Lower leg skin (tissue), 4 donors: Measurements from ENCODE around the gene SYT9. TPM values are rescaled to one million over a fixed set of nuclear protein-coding genes. Genes with fewer than 3 reads are reported as not detected.

ENCODE experiments used
- DNase-seq, 2 donors: peaks; one replicate each; pipeline ENCODE4 v3.0.0-alpha.2; 2019; ENCODE audit warnings: low spot score in 2 of 2
- H3K4me3 ChIP-seq: fragments of 200-600 bp; sonication (generic); 2 replicates; pipeline ENCODE4 v1.5.1; 2017; ENCODE audit warnings: mild to moderate bottlenecking, low read depth; ENCODE audit not compliant: poor library complexity, severe bottlenecking
- CTCF ChIP-seq, 3 donors: fragments of 450-650 bp; IDR thresholded peaks; one replicate each; pipeline ENCODE4 v1.5.1; 2016; ENCODE audit warnings: antibody characterized with exemption in 3 of 3, mild to moderate bottlenecking in 3 of 3, moderate library complexity in 2 of 3
- POLR2A ChIP-seq, 2 donors: fragments of 450-650 bp; IDR thresholded peaks; one replicate each; pipeline ENCODE4 v1.6.1; 2016 to 2017; ENCODE audit warnings: antibody characterized with exemption in 2 of 2, mild to moderate bottlenecking in 1 of 2, moderate library complexity in 1 of 2
- WGBS, 2 donors: methylation state at CpG; one replicate each; pipeline ENCODE4 v1.1.5; 2018; 5-methylcytosine and 5-hydroxymethylcytosine counted together
- intact Hi-C: fragments of 100-400 bp; cut with DNase I; formaldehyde crosslinking; loops from one replicate; pipeline ENCODE4 v1.15.0; 2023; ENCODE audit warnings: low total_unique reads
- total RNA-seq, 4 donors: library from RNA; depleted of rRNA; stranded (reverse); fragments of >200 nt; gene quantifications; one replicate each; pipeline ENCODE4 v1.1.0, GENCODE V29; 2016

SYT9 gene
- total RNA-seq: under 1 TPM in 3 of 4 donors, not detected in 1; 0.37 to 0.84 (median 0.71) TPM

GRCh38 chr11:7251836-7252682, at the start of gene SYT9:
Gene SYT9 (plus strand): TSS chr11:7251904. CDS start chr11:7252187, 283 bp downstream.
- TF ChIP-seq POLR2A (IDR thresholded peaks at IDR 0.05): no peak
- TF ChIP-seq CTCF (IDR thresholded peaks at IDR 0.05): no peak
- intact Hi-C loops: no loop called here
- peak in 1 of 2 donors; percentile 84 for DNase-seq
- H3K4me3 ChIP-seq: peak within 1 kb of the TSS; percentile 10
- WGBS, 2 donors: 0 to 1% methylated on average over 18 to 52 of the region's 84 CpGs

- intact Hi-C loops: no loop called here
- no peak overlapping the region for H3K4me3 ChIP-seq
- no peak for TF ChIP-seq CTCF (IDR thresholded peaks at IDR 0.05)
- no peak for TF ChIP-seq POLR2A (IDR thresholded peaks at IDR 0.05)
- DNase-seq: no peak
- 96 to 99% methylated on average over 3 of the region's 3 CpGs for WGBS, 2 donors
These were observed 49.3 kb upstream of the SYT9 start for GRCh38 chr11:7202412-7202811.

- no peak overlapping the region for H3K4me3 ChIP-seq
- intact Hi-C loops: no loop called here
- DNase-seq: no peak
- 43 to 52% methylated on average over 4 of the region's 4 CpGs for WGBS, 2 donors
- TF ChIP-seq CTCF (IDR thresholded peaks at IDR 0.05): no peak
- TF ChIP-seq POLR2A (IDR thresholded peaks at IDR 0.05): no peak
These were observed 46.9 kb upstream of the SYT9 start for GRCh38 chr11:7204778-7205177.

GRCh38 chr11:7208391-7208790, 43.3 kb upstream of the SYT9 start:
- 85% methylated on average over 7 of the region's 7 CpGs for WGBS, 2 donors
- intact Hi-C loops: no loop called here
- H3K4me3 ChIP-seq: no peak overlapping the region
- no peak for DNase-seq
- no peak for TF ChIP-seq POLR2A (IDR thresholded peaks at IDR 0.05)

GRCh38 chr11:7219491-7219890, 32.2 kb upstream of the SYT9 start:
- TF ChIP-seq CTCF (IDR thresholded peaks at IDR 0.05) (no peak), POLR2A (IDR thresholded peaks at IDR 0.05) (no peak)
- H3K4me3 ChIP-seq: no peak overlapping the region
- DNase-seq: no peak
- intact Hi-C loops: no loop called here

- no peak overlapping the region for H3K4me3 ChIP-seq
- DNase-seq: no peak
- intact Hi-C loops: no loop called here
- 52 to 59% methylated on average over 3 of the region's 3 CpGs for WGBS, 2 donors
- no peak for TF ChIP-seq POLR2A (IDR thresholded peaks at IDR 0.05)
These were observed 31.1 kb upstream of the SYT9 start for GRCh38 chr11:7220636-7221035.

- intact Hi-C loops: no loop called here
- DNase-seq: no peak
- no peak overlapping the region for H3K4me3 ChIP-seq
- WGBS, 2 donors: 34 to 39% methylated on average over 4 of the region's 4 CpGs
- TF ChIP-seq POLR2A (IDR thresholded peaks at IDR 0.05) (no peak), CTCF (IDR thresholded peaks at IDR 0.05) (no peak)
These were observed 29.1 kb upstream of the SYT9 start for GRCh38 chr11:7222619-7223018.
